Activated naive CD8-positive, alpha-beta T cell treated with anti-CD3 and anti-CD28 coated beads for 36 hours (primary cell): ENCODE results near the gene DUSP7. TPM values are rescaled to one million over a fixed set of nuclear protein-coding genes. Genes with fewer than 3 reads are reported as not detected.

Experiments used
- DNase-seq: peaks from one replicate; pipeline ENCODE4 v3.0.0; 2021
- H3K27ac Mint-ChIP-seq: one replicate; pipeline ENCODE4 v1.8.0; 2022; ENCODE audit warnings: mild to moderate bottlenecking, moderate library complexity, mixed read lengths
- H3K27me3 Mint-ChIP-seq: one replicate; pipeline ENCODE4 v1.8.0; 2022; ENCODE audit warnings: mild to moderate bottlenecking, mixed read lengths
- H3K36me3 Mint-ChIP-seq: one replicate; pipeline ENCODE4 v1.8.0; 2021; ENCODE audit warnings: mild to moderate bottlenecking, mixed read lengths
- H3K4me1 Mint-ChIP-seq: one replicate; pipeline ENCODE4 v1.8.0; 2021; ENCODE audit warnings: mixed read lengths
- H3K4me3 Mint-ChIP-seq: one replicate; pipeline ENCODE4 v1.8.0; 2022; ENCODE audit warnings: mild to moderate bottlenecking, moderate library complexity, mixed read lengths
- H3K9me3 Mint-ChIP-seq: one replicate; pipeline ENCODE4 v1.8.0; 2022; ENCODE audit warnings: mixed read lengths
- total RNA-seq, 2 experiments: library from RNA; stranded (reverse); gene quantifications; one replicate each; pipeline ENCODE4 v1.2.3, GENCODE V29; 2021

Gene DUSP7
- total RNA-seq, 2 experiments from 2014 or later: 21.7 to 22.0 TPM

DNA sequence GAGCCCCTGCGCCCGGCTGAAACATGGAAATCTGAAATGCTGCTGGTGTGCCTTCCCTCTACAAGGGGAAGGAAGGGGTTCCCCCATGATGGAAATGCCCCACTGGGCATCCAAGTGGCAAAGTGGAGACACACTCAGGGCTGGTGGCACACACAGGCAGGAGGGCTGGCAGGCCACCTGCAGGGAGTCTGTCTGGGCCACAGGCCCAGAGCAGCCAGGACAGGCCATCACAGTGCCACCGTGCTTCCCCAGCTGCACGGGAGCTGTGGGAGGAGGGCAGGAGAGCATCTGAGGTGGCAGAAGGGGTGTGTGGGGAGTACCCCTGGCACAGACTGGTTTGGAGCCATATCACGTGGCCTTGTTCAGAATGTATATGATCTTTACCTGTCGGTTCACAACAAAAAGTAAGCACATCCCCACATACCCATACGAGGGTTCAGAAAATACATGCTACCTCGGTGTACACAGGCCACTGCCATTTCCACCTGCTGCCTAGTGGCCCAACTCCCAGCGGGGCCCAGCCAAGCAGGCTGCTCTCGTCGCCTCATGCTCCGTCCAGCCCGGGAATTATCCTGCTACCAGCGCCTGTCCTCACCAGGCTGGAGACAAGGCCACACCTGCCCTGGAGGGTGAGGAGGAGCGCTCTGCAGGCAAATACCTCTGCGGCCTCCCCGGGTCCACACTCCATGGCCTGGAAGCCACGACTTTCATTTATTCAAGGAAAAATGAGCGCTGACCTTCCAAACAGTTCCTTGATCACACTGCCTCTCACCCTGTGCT, 22.6 kb upstream of the DUSP7 start:
- peaks cover 2% of the 10 kb centered on the region for H3K36me3 Mint-ChIP-seq
- H3K4me1 Mint-ChIP-seq: no peaks in the 10 kb centered on the region
- H3K27ac Mint-ChIP-seq: no peak overlapping the region
- no peaks in the 10 kb centered on the region for H3K27me3 Mint-ChIP-seq
- no peak for DNase-seq
- no peak overlapping the region for H3K4me3 Mint-ChIP-seq
- H3K9me3 Mint-ChIP-seq: no peaks in the 10 kb centered on the region

DNA sequence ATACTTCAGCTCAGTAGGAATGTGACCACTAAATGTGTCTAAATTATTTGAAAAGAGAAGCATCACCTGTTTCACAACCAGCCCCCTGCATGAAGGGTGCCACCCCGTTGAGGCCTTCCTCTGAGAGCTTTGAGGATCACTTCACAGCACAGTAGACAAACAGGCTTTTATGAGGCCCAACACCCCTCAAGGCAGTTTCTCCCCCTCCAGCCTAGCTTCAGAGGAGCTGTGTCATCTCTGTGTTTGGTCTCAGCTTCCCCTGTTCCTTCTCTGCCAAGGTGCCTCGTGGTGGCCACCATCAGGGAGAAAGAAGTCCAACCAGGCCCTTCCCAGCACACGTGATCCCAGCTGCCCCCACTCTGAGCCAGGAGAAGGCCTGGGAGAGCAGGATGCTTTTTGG, 21.6 kb upstream of the DUSP7 start:
- peaks cover 2% of the 10 kb centered on the region for H3K36me3 Mint-ChIP-seq
- H3K27me3 Mint-ChIP-seq: no peaks in the 10 kb centered on the region
- no peaks in the 10 kb centered on the region for H3K4me1 Mint-ChIP-seq
- no peak overlapping the region for H3K27ac Mint-ChIP-seq
- no peaks in the 10 kb centered on the region for H3K9me3 Mint-ChIP-seq
- no peak overlapping the region for H3K4me3 Mint-ChIP-seq
- no peak for DNase-seq

DNA sequence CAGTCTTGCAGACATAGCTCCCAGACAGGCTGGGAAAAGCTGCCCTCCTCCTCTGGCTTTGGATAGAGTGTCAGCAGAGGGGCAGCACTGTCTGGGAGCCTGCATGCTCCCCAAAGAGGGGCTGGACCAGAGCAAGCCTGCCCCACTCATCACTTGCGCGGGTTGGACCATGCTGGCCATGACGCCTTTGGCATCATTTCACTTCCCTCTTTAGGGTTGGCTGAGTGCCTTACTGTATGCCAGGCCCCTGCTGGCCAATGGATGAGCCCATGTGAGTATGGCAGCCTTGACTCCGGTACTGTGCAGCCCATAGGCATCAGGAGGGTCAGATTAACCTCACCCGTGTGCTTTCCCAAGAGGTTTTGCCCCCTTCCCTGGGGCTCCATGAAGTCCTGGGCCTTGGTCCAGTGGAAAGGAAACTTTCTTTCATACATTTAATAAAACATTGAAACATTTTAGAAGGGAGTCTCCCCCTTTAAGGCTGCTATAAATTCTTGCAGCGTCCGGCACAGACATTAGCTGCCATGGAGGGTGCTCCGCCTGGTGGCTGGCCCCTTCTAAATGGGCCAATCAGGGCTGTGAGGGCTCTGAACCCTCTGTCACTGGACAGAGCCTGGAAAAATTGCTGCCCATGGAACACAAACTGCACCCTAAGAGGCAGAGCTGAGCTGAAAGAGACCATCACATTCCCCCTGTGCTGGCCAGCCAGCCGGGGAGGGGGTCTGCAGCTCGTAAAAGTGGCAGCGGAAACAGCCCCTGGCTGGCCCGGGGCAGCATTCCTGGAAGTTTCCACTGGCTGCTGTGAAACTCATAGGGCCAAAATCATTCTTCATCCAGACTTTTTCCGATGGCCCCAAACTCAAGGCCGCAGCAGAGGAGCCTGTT, 20.8 kb upstream of the DUSP7 start:
- peaks cover 2% of the 10 kb centered on the region for H3K36me3 Mint-ChIP-seq
- DNase-seq: no peak
- no peak overlapping the region for H3K4me3 Mint-ChIP-seq
- peaks cover 3% of the 10 kb centered on the region for H3K4me1 Mint-ChIP-seq
- H3K9me3 Mint-ChIP-seq: no peaks in the 10 kb centered on the region
- no peaks in the 10 kb centered on the region for H3K27me3 Mint-ChIP-seq
- no peak overlapping the region for H3K27ac Mint-ChIP-seq

DNA sequence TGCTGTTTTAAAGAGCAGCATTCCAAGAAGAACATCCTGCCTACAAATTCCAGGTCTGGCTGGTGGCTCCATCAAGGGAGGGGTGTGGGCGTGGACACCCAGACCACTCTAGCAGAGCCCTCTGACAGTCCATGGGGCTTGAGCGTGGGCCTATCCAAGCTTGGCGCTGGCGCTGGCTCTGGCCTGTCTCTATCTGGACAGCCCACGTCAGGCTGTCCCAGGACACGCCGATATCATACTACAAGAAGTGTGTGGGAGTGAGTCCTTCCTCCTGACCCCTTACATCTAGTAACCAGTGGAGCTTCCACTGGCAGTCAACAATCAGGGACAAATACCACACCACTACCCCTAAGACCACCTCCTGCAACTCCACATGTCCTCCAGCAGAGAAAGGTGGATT, 17.1 kb upstream of the DUSP7 start:
- Mint-ChIP-seq H3K27me3 (no peaks in the 10 kb centered on the region), H3K27ac (no peak overlapping the region)

DNA sequence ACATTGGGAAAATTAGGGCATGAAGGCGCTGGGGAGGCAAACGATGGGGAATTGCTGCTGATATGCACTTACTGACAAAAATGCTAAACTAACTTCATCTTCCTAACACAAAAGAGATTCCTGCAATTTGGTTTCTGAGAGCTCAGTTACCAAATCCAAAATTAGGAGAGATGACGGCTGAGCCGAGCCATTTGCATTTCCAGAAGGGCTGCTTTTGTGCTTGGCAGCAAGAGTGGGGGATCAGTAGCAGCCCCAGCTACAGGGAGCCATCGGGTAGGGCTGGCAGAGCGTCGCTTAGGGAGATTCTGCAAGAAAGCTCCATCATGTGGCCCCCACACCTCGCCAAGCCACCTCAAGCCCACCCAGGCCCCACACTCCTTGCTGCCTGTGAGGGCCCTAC, 16.1 kb upstream of the DUSP7 start:
- Mint-ChIP-seq H3K4me3 (no peak overlapping the region), H3K4me1 (peaks cover 9% of the 10 kb centered on the region), H3K9me3 (no peaks in the 10 kb centered on the region), H3K27ac (no peak overlapping the region), H3K36me3 (peaks cover 2% of the 10 kb centered on the region), H3K27me3 (no peaks in the 10 kb centered on the region)
- no peak for DNase-seq

More for the DNA sequence above, 17.1 kb upstream of the DUSP7 start:
- Mint-ChIP-seq H3K4me1 (peaks cover 9% of the 10 kb centered on the region), H3K36me3 (peaks cover 2% of the 10 kb centered on the region), H3K4me3 (no peak overlapping the region), H3K9me3 (no peaks in the 10 kb centered on the region)
- DNase-seq: no peak

DNA sequence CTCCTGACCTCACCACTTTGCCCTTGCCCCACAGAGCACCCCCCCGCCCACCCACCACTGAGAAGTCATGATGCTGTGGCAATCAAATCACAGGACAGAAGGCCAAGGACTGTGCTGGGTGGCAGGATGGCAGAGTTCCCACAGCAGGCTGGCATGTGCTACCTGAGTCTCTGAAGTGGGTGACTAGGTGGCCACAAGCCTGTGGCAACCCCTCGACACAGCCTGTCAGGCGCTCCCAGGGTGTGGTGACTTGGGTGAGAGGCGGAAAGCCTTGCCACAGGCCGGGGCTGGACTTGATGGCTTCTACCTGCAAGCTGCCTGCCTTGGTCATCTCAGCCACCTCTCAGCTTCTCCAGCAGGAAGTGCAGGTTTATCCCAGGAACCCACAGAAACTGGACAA, 15.6 kb upstream of the DUSP7 start:
- Mint-ChIP-seq H3K27me3 (no peaks in the 10 kb centered on the region), H3K4me3 (no peak overlapping the region), H3K27ac (no peak overlapping the region), H3K36me3 (peaks cover 2% of the 10 kb centered on the region), H3K9me3 (no peaks in the 10 kb centered on the region), H3K4me1 (peaks cover 9% of the 10 kb centered on the region)
- no peak for DNase-seq

DNA sequence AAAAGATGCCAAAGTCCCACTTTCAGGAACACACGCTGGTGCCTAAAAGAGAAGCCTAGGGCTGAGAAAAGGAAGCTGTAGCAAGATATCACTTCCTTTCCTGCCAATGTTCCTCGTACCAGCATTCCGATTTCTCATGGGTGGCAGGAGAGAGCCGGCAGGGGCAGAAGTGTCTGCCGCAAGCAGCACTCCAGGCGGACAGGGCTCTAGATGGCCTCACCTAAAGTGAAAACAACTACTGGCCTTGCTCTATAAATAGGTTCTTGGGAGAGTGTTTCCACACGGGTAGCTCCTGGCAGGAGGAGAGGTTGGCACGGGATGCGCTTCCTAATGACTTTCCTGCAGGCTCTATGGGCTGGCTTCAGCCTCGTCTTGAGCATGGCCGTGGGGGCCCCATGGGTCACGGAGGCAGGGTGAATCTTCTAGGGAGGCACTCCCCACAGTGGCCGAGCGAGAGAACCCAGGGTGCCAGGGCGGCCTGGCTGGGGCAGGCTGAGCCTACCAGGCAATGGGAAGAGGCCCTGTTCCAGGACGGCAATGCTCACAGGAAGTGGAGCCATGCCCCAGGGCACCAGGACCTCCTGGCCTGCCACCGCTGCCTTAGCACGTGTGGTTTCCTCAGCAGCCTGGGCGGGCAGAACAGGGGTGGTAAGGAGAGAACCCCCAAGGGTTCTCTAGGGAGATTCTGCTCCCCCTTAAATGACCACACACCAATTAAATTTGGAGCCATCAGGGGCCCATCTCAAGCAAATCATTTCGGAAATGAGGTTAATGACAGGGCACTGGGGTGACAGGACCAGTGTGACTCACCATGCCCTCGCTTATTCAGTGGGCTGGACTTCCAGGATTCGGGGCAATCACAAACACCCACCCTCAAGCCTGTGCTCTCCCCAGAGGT, 14.6 kb upstream of the DUSP7 start:
- H3K27ac Mint-ChIP-seq: no peak overlapping the region
- H3K4me3 Mint-ChIP-seq: no peak overlapping the region
- peaks cover 9% of the 10 kb centered on the region for H3K4me1 Mint-ChIP-seq
- H3K9me3 Mint-ChIP-seq: no peaks in the 10 kb centered on the region
- H3K27me3 Mint-ChIP-seq: no peaks in the 10 kb centered on the region
- DNase-seq: no peak
- H3K36me3 Mint-ChIP-seq: peaks cover 2% of the 10 kb centered on the region

DNA sequence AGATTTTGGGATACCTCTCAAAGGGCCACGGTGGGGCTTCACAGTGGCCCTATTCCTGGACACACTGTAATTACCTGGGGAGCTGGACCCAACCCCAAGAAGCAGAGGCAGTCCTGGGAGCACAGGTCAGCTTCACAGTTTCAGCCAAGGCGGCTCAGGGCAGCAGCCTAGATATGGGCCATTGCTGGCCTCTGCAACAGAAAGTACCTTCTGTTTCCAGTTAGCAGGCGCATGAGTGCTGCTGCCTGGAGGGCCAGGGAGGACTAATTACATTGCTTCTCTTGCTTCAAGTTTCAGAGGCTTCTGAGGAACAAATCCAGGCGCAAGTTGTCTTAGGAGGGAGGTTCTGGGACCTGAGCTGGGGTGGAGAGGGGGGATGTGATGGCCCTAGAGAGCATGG, 13.5 kb upstream of the DUSP7 start:
- H3K27ac Mint-ChIP-seq: no peak overlapping the region

DNA sequence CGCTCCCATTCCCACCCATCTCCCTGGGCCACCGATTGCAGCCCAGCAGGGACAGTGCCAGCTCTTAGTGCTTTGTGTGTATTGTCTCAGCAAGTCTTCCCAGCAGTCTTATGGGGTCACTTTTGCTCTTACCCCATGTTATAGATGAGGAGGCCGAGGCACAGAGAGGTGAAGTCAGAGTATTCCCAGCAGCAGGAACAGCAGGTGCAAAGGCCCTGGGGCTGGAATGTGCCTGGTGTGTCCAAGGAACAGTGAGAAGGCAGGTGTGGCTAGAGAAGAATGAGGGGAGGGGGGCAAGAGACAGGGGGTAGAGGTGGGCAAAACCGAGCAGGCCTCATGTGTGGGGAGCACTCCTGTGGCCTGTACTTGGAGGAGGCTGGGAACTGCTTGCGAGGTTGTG, 12.8 kb upstream of the DUSP7 start:
- Mint-ChIP-seq H3K4me1 (peaks cover 9% of the 10 kb centered on the region), H3K36me3 (no peaks in the 10 kb centered on the region), H3K9me3 (no peaks in the 10 kb centered on the region), H3K27ac (no peak overlapping the region), H3K4me3 (no peak overlapping the region), H3K27me3 (no peaks in the 10 kb centered on the region)
- no peak for DNase-seq

More for the DNA sequence above, 13.5 kb upstream of the DUSP7 start:
- DNase-seq: no peak
- peaks cover 9% of the 10 kb centered on the region for H3K4me1 Mint-ChIP-seq
- H3K9me3 Mint-ChIP-seq: no peaks in the 10 kb centered on the region
- no peaks in the 10 kb centered on the region for H3K36me3 Mint-ChIP-seq
- no peak overlapping the region for H3K4me3 Mint-ChIP-seq
- no peaks in the 10 kb centered on the region for H3K27me3 Mint-ChIP-seq

DNA sequence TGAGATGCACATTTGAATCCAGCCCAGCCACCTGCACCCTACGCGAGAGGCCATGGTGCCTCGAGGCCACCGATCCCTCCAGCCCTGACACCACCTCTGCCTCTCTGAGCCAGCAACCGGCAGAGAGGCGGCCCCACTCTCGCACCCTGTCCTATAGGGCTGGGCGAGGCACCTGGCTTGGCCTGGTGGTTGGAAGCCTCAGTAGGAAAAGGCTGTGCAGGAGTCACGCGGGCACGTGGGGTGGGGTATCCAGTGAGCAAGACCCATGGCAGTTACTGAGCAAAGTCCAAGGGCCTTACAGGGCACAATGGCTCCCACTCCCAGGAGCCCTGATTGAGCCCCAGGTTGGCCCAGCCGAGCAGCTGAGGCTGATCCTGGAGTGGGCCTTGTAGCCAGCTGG, 12.4 kb upstream of the DUSP7 start:
- DNase-seq: no peak
- Mint-ChIP-seq H3K4me1 (peaks cover 9% of the 10 kb centered on the region), H3K27ac (no peak overlapping the region), H3K27me3 (no peaks in the 10 kb centered on the region), H3K36me3 (no peaks in the 10 kb centered on the region), H3K4me3 (no peak overlapping the region), H3K9me3 (no peaks in the 10 kb centered on the region)

DNA sequence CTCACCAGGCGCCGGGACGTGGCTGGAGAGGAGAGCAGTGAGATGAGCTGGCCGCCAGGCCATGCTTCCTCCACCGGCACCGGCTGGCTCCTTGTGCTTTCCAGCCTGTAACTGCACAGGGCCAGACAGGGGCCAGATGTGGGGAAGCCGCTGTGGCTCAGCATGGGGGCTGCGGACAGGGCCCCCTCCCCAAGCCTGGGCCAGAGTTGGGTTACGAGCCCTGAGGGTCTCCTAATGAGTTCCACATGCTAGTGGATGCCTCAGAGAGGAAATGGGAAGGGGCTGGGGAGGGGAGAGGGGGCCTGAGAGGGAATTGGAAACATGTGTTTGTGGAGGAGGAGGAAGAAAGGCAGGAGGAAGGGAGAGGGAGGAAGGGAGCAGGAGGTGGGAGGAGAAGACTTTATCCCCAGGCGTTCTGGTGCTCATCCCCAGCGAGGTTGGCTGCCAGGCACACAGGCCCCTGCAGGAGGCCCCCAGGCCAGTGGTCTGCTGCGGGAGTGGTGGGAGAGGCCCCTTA, 11.7 kb upstream of the DUSP7 start:
- H3K27me3 Mint-ChIP-seq: no peaks in the 10 kb centered on the region
- no peak overlapping the region for H3K27ac Mint-ChIP-seq
- no peaks in the 10 kb centered on the region for H3K36me3 Mint-ChIP-seq
- H3K4me1 Mint-ChIP-seq: peaks cover 9% of the 10 kb centered on the region
- H3K4me3 Mint-ChIP-seq: no peak overlapping the region
- H3K9me3 Mint-ChIP-seq: no peaks in the 10 kb centered on the region
- DNase-seq: no peak

DNA sequence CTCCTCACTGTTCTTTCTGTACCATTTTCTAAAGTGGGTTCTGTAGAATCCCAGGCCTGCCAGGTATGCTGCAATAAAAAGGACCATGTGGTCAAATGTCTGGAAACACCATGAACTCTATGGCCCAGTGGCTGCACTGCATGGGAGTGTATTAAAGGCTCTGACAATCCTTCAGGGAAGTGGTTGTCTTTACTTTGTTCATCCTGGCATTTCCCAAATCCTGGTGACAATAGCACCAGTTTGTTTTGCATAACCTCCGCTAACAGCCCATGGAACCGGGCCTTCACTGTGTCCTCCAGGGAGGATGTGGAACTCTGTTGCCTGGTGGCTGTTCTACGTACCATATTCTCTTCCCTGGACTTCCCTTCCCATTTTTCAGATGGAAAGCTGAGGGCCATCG, 11.2 kb upstream of the DUSP7 start:
- no peaks in the 10 kb centered on the region for H3K9me3 Mint-ChIP-seq
- H3K27me3 Mint-ChIP-seq: no peaks in the 10 kb centered on the region
- no peak overlapping the region for H3K27ac Mint-ChIP-seq
- H3K36me3 Mint-ChIP-seq: no peaks in the 10 kb centered on the region
- H3K4me1 Mint-ChIP-seq: peaks cover 9% of the 10 kb centered on the region
- H3K4me3 Mint-ChIP-seq: no peak overlapping the region
- DNase-seq: no peak

DNA sequence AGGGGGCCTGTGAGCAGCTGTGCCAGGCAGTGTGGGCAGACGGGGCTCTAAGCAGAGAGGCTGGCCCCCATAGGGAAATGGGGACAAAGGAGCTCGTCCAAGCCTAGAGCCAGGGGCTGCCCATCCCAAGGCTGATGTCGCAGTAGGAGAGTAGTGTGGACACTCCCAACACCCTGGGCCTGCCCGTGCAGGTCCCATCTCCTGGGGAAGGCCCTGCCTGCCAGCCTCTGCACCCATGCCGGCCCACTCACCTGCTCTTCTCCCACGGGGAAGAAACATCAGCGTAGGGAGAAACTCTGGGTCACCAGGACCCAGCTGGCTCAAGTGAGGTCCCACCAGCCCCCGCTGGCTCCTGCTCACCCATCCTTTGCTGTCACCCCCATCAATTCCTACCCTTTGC, 10.7 kb upstream of the DUSP7 start:
- Mint-ChIP-seq H3K36me3 (no peaks in the 10 kb centered on the region), H3K27ac (no peak overlapping the region), H3K4me1 (peaks cover 6% of the 10 kb centered on the region), H3K27me3 (no peaks in the 10 kb centered on the region), H3K9me3 (no peaks in the 10 kb centered on the region), H3K4me3 (no peak overlapping the region)
- no peak for DNase-seq

DNA sequence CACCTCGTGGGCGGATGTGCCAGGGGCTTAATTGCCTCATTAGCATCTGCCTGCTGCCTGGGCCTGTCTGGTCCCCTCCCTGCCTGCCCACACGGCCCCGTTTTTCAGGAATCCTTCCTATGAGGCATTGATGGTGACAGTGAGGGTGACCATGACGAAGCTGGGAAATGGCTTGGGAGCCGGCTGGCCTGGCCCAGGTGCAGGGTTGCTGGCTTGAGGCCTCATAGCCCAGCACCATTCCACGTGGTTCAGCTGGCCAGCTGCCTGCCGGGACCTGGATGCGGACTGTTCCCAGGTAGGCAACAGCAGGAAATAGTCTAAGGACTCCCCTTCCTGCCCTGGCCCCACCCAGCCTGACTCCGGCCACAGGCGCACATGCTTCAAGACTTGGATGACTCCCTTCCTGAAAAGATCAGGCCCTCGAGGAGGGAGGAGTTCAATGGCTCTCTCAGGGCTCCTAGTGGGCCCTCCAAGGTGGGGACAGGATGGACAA, 8.9 kb upstream of the DUSP7 start:
- Mint-ChIP-seq H3K9me3 (no peaks in the 10 kb centered on the region), H3K4me3 (no peak overlapping the region), H3K36me3 (no peaks in the 10 kb centered on the region), H3K27me3 (no peaks in the 10 kb centered on the region), H3K27ac (no peak overlapping the region), H3K4me1 (no peaks in the 10 kb centered on the region)
- no peak for DNase-seq
